ENCODE data around the gene ACO2.

Gene ACO2

DNA sequence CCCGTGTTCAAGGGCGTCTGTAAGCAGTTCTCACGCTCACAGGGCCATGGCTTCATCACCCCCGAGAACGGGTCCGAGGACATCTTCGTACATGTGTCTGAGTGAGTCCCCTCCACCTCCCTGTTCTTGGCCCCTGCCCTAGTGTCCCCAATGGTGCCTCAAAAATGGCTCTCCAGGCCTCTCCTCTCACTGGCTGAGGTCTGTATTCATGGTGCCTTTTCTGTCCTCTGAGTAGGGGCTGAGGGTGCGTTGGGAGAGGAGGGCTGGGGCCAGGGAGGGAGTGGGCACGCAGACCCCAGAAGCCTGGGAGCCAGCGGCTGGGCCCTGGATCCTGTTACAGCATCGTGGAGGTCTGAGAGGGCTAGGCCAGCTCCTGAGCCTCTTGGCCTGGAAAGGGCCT is 104.8 kb downstream of the ACO2 start:
- DNase-seq, result no peak

DNA sequence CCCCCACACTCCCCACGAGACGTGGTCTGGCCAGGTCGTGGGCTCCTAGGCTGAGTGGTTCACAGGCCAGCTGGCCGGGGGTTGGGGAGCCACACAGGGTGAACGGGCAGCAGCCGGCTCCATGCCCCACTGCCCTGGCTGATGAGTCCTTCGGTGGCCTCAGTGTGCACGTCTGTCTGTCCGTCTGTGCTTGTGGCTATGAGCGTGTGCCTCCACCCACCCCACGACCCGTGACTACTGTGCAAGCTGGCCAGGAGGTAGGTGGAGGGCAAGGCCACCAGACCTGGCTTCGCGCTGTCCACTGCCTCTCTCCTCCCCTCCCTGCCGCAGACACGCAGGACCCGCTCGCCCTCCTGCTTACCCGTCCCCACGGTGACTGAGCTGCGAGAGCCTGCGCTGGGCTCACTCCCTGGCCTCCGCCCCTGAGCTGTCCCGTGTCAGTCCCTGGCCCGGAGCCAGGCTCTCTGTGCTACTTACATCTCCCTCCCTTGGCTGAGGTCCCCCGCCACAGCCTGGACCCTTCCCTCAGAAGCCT is 106.0 kb downstream of the ACO2 start:
- DNase-seq, result no peak

DNA sequence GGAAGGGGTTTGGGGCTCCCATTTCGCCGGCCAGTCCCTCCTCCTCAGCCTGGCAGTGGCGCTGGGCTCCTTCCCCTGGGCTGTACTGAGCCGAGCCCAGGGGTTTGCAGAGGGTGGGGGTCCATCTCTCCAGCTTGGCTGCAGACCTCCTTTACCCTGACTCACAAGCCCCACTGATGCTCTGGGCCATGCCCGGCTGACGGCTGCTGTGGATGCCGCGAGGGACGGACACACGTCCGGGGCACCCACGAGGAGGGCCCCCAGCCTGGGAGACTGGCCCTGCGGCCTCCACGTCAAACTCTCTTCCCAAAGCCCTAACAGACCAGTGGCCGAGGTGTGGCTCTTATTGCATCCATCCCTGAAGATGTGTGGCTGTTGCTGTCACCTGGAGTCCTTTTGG is 106.6 kb downstream of the ACO2 start:
- no peak for DNase-seq

DNA sequence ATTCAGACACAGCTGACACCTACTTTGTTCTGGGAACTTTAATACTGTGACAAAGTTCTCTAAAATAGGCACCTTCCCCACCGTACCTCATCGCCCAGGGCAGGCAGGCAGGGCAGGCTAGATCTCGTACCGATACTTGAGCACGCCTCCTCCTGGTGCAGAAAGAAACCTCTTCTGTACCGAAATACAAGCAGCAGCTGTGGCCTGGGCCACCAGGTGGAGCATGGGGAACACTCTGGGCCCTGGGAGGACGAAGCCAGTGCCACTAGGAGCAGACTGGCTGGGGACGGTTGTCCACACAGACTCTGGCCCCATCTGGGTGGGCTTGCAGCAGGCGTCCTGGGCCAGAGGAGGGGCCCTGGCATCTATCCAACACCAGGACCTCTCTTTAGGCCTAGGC is 108.0 kb downstream of the ACO2 start:
- DNase-seq, result peak; percentile 12

DNA sequence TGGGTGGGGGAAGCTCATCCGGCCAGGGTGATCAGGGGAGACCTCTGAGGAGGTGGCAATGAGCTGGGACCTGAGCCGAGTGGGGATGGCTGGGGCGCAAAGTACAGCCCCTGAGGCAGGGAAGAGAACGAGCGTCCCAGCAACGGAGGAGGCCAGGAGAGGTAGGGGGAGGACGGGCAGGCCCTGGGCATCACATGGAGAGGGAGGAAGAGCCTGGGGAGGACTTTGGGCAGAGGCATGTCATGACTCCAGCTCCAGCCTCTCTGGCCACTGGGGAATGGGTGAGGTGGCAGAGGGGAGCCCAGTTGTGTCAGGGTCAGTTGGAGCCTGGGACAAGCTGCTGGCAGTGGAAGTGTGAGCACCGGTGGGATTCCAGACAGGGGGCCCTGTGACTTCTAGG is 109.2 kb downstream of the ACO2 start:
- DNase-seq, result no peak

All from CD4-positive, alpha-beta T cell treated with Interferon gamma for 1 hour (primary cell).